IgD-negative memory B cell (primary cell): ENCODE measurements around the gene DMP1. TPM values are rescaled to one million over a fixed set of nuclear protein-coding genes. Genes with fewer than 3 reads are reported as not detected.

Source experiments
- polyA plus RNA-seq: library from polyadenylated mRNA; unstranded; fragments of 300-500 nt; fragmentation: Illumina TruSeq; gene quantifications from one replicate; pipeline ENCODE4 v1.2.3, GENCODE V29; 2021

The DMP1 gene
- polyA plus RNA-seq, 1 donor from 2014 or later: not detected

Other genes starting within 250 kb of the DMP1 start
- gene NUDT9, start 227.7 kb upstream of the DMP1 start, polyA plus RNA-seq: 23.6 TPM
- gene SPARCL1, start 120.9 kb upstream of the DMP1 start, polyA plus RNA-seq: not detected
- not detected for gene DSPP, start 41.8 kb upstream of the DMP1 start, polyA plus RNA-seq
- gene IBSP, start 149.3 kb downstream of the DMP1 start, polyA plus RNA-seq: not detected
- gene MEPE, start 182.7 kb downstream of the DMP1 start, polyA plus RNA-seq: not detected